AG09319 (cell line): Measurements from ENCODE around the gene TMEM253.

ENCODE experiments used
- DNase-seq: peaks from one replicate; pipeline ENCODE4 v3.0.0-alpha.2; 2010; ENCODE audit warnings: low read depth; ENCODE audit errors: extremely low read depth
- CTCF ChIP-seq: IDR thresholded peaks from 2 replicates; pipeline ENCODE4 v1.5.1; 2011; ENCODE audit warnings: low read depth, mild to moderate bottlenecking, inconsistent platforms, low read length, moderate library complexity

TMEM253 gene

GRCh38 chr14:21103411-21103709 is 2.5 kb downstream of the TMEM253 start:
- TF ChIP-seq CTCF: no peak
- DNase-seq: no peak

GRCh38 chr14:21103710-21104447 is 3.0 kb downstream of the TMEM253 start:
- peak; percentile 76 for TF ChIP-seq CTCF
- peak; percentile 86 for DNase-seq

DNA sequence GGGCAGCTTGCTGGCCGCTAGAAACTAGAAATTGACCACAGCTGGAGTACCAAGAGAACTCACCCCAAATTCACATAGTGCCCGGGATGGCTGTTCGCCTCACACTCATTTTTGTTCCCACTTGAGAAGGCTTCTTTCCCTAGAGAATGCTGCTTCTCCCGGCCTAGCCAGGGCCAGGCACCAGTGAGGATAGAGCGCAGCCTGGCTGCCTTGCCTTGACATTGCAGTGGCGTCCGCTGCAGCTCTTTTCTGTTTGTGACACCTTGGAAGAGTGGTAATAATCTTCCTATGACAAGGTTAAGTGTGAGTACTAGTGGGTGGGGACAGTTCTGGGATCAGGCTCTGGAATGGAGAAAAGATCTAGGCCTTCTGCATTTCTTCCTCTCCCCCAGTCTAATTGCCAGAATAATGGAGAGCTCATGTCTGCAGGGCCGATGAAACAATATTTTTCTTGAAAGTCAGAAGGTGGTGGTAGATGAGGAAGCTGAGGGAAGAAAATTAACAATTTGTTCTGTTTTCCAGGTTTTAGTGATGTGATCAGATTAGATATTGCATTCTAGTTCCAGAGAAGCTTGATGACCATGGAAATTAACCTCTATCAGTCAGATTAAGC is 3.7 kb downstream of the TMEM253 start:
- no peak for DNase-seq
- no peak; the same call in none of the 2 replicates for TF ChIP-seq CTCF

- DNase-seq: no peak
- TF ChIP-seq CTCF: no peak
These were observed 4.2 kb downstream of the TMEM253 start for GRCh38 chr14:21105095-21105494.

GRCh38 chr14:21106176-21106497 is 5.3 kb downstream of the TMEM253 start:
- DNase-seq: no peak

DNA sequence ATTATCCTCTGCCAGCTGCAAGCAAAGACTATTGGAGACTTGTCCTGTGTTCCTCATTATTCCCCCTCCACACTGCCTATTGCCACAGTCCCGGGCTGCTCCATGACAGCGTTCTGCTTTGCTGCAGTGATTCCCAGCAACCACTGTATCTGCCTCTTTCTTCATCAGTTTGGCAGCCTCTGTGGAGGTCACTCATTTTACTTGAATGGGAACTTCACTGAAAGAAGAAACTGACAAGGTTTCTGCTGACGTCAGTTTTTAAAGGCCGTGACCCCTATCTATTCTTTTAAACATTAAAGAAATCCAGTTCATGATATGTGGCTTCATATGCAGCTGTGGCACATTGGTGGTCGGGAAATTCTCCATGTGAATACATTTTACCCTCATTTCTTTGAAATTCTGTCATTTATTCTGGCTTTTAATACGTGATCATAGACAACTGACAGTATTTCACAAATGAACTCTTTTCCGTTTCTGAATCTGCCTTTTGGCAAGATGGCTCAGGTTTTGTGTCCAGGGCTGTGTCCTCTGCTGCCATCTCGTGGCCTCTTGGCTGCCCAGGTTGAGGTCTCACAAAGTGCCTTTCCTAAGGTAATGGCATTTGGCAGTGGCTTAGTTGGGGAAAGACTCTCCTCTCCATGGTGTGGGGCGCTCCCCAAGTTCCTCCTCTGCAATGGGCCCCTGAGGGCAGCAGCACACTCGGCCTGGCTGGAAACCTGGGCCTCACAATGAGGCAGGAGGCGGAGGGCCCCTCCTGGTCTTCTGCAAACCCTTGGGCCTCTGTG is 5.8 kb downstream of the TMEM253 start:
- peak; percentile 99 for TF ChIP-seq CTCF
- no peak for DNase-seq

More at GRCh38 chr14:21106176-21106497, 5.3 kb downstream of the TMEM253 start:
- TF ChIP-seq CTCF: no peak

GRCh38 chr14:21107283-21107800 is 6.5 kb downstream of the TMEM253 start:
- no peak for TF ChIP-seq CTCF
- no peak for DNase-seq
